HEK293 (cell line): ENCODE measurements around the gene ANAPC16.

ENCODE experiments used
- RBAK ChIP-seq: fragments of 450-650 bp; formaldehyde crosslinking; IDR thresholded peaks from 2 replicates; pipeline ENCODE4 v1.5.1; 2016; ENCODE audit warnings: missing biosample characterization, missing genetic modification characterization
- YY1 ChIP-seq: fragments of 450-650 bp; formaldehyde crosslinking; IDR thresholded peaks from 2 replicates; pipeline ENCODE4 v1.5.1; 2018; ENCODE audit warnings: missing biosample characterization, missing genetic modification characterization

DNA sequence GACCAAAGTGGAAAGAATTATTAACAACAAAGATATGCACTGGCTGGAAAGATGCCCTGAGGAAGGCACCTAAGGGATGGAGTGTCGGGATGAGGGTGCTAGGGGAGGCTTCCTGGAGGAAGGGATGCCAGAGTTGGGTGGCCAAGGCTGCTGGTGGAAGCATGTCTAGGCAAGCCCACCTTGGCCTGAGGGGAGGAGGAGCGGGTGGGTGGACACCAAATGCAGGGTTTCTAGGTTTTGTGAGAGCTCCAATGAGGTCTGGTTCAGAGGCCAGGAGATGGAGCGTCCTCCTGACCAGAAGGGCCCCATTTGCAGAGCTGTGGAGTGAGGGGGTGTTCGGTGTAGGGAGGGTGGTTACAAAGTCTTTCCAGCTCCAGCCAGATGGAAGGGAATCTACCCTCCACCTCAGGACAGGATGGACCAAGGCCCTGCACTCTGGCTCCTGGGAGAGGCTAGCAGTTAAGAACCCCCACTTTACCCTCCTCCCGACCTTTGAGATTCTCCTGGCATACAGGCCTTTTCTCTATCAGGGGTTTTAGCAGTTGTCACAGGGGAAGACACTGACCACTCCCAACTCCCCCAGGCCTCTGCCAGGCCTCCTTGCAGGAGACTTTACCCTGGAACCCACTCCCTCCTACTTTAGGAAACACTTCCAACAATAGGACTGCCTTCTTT lies 54.9 kb downstream of the ANAPC16 start:
- no peak for TF ChIP-seq YY1
- TF ChIP-seq RBAK (tag by site-specific recombination): no peak
